CD4-positive, alpha-beta T cell (primary cell): Measurements from ENCODE around the gene EPHB4. TPM values are rescaled to one million over a fixed set of nuclear protein-coding genes. Genes with fewer than 3 reads are reported as not detected.
"Not testable (repeated sequence)": the region's sequence is repeated elsewhere in the genome, so short reads cannot be mapped to it uniquely, and the experiment has no call there.

Experiments
- ATAC-seq: fragments of 200-7000 bp; cut with Tn5 transposase; one replicate; pipeline ENCODE4 v1.10.0; 2022; ENCODE audit warnings: mild to moderate bottlenecking; ENCODE audit not compliant: poor library complexity
- CTCF ChIA-PET: fragments of 350-600 bp; sonication (Branson Sonifier 250); formaldehyde crosslinking; loops from one replicate; lab custom pipeline; 2021; ENCODE audit warnings: antibody characterized with exemption, inconsistent platforms; lab: Charles Lee
- POLR2A ChIA-PET: fragments of 350-600 bp; sonication (Branson Sonifier 250); formaldehyde crosslinking; loops from one replicate; lab custom pipeline; 2021; ENCODE audit warnings: antibody characterized with exemption, inconsistent platforms; lab: Charles Lee
- DNase-seq, 14 experiments: peaks; one replicate each; pipeline ENCODE4 v3.0.0-alpha.2; 2013 to 2020; ENCODE audit warnings: mixed read lengths in 2 of 14
- H3K27ac ChIP-seq, 2 donors: one replicate each; pipeline versions ENCODE4 v1.5.1 to v1.7.0; 2013; ENCODE audit warnings: low read length in 2 of 2, low read depth in 1 of 2, mild to moderate bottlenecking in 1 of 2
- H3K27me3 ChIP-seq, 2 experiments: 1 replicate in 1 of 2; 2 replicates in 1 of 2; pipeline versions ENCODE4 v1.6.1 to v1.7.0; 2013; ENCODE audit warnings: low read length in 2 of 2, control low read depth in 1 of 2, mild to moderate bottlenecking in 1 of 2, moderate library complexity in 1 of 2; ENCODE audit not compliant: insufficient read depth in 2 of 2, control insufficient read depth in 1 of 2
- H3K36me3 ChIP-seq: one replicate; pipeline ENCODE4 v1.6.1; 2013; ENCODE audit warnings: low read length, control low read depth; ENCODE audit not compliant: insufficient read depth
- H3K4me1 ChIP-seq: one replicate; pipeline ENCODE4 v1.6.1; 2013; ENCODE audit warnings: low read length, control low read depth; ENCODE audit not compliant: insufficient read depth
- H3K4me3 ChIP-seq: one replicate; pipeline ENCODE4 v1.5.1; 2013; ENCODE audit warnings: mild to moderate bottlenecking, low read length, moderate library complexity
- H3K9me3 ChIP-seq, 2 experiments: 1 replicate in 1 of 2; 2 replicates in 1 of 2; pipeline versions ENCODE4 v1.6.1 to v1.7.0; 2013; ENCODE audit warnings: low read length in 2 of 2, mild to moderate bottlenecking in 2 of 2, control low read depth in 1 of 2, moderate library complexity in 1 of 2; ENCODE audit not compliant: control insufficient read depth in 1 of 2, insufficient read depth in 1 of 2
- H3K27ac Mint-ChIP-seq: one replicate; pipeline ENCODE4 v1.8.0; 2020; ENCODE audit warnings: mixed read lengths
- H3K27me3 Mint-ChIP-seq: one replicate; pipeline ENCODE4 v1.8.0; 2021; ENCODE audit warnings: mixed read lengths
- H3K36me3 Mint-ChIP-seq: one replicate; pipeline ENCODE4 v1.8.0; 2021; ENCODE audit warnings: low read depth, mixed read lengths
- H3K4me1 Mint-ChIP-seq: one replicate; pipeline ENCODE4 v1.8.0; 2021; ENCODE audit warnings: low read depth, mixed read lengths
- H3K4me3 Mint-ChIP-seq: one replicate; pipeline ENCODE4 v1.8.0; 2020; ENCODE audit warnings: mild to moderate bottlenecking, mixed read lengths
- H3K9me3 Mint-ChIP-seq: one replicate; pipeline ENCODE4 v1.8.0; 2020; ENCODE audit warnings: mixed read lengths
- intact Hi-C, 2 experiments: fragments of 100-400 bp; cut with DNase I in 1 of 2; cut with micrococcal nuclease in 1 of 2; formaldehyde crosslinking; loops; one replicate each; pipeline versions ENCODE4 v1.15.1 to v1.9.0; 2023 to 2025; cut with DNase I, micrococcal nuclease
- total RNA-seq, 174 experiments: library from RNA in 2 of 174; stranded (reverse) in 2 of 174; gene quantifications; one replicate each; pipeline ENCODE4 v1.2.3 and lab custom pipeline; 2021 to 2026
- TF ChIP-seq, protein P1 (sequence below): fragments of 200-600 bp; IDR thresholded peaks from one replicate; pipeline ENCODE4 v1.8.0; 2022; ENCODE audit warnings: antibody characterized with exemption, mild to moderate bottlenecking

The EPHB4 gene
- total RNA-seq, 2 experiments from 2014 or later: 8.4 to 8.9 TPM

- POLR2A ChIA-PET: no interaction called here
- CTCF ChIA-PET: no interaction called here
- H3K27ac Mint-ChIP-seq: no peak overlapping the region
Observed at GRCh38 chr7:100817097-100817496, 10.2 kb downstream of the EPHB4 start.

GRCh38 chr7:100816515-100816914, 10.8 kb downstream of the EPHB4 start:
- H3K27me3 Mint-ChIP-seq, H3K36me3 ChIP-seq, H3K27ac ChIP-seq, intact Hi-C loops, H3K9me3 Mint-ChIP-seq, H3K27me3 ChIP-seq, ATAC-seq, H3K4me3 Mint-ChIP-seq, H3K4me1 Mint-ChIP-seq, CTCF ChIA-PET, H3K27ac Mint-ChIP-seq, H3K9me3 ChIP-seq, H3K4me1 ChIP-seq, H3K4me3 ChIP-seq, DNase-seq, H3K36me3 Mint-ChIP-seq, POLR2A ChIA-PET: not testable (repeated sequence)

More at GRCh38 chr7:100817097-100817496, 10.2 kb downstream of the EPHB4 start:
- TF ChIP-seq, protein P1, sequence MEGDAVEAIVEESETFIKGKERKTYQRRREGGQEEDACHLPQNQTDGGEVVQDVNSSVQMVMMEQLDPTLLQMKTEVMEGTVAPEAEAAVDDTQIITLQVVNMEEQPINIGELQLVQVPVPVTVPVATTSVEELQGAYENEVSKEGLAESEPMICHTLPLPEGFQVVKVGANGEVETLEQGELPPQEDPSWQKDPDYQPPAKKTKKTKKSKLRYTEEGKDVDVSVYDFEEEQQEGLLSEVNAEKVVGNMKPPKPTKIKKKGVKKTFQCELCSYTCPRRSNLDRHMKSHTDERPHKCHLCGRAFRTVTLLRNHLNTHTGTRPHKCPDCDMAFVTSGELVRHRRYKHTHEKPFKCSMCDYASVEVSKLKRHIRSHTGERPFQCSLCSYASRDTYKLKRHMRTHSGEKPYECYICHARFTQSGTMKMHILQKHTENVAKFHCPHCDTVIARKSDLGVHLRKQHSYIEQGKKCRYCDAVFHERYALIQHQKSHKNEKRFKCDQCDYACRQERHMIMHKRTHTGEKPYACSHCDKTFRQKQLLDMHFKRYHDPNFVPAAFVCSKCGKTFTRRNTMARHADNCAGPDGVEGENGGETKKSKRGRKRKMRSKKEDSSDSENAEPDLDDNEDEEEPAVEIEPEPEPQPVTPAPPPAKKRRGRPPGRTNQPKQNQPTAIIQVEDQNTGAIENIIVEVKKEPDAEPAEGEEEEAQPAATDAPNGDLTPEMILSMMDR: no peak
- H3K9me3 ChIP-seq: no peaks in the 10 kb centered on the region
- no peaks in the 10 kb centered on the region for H3K27me3 ChIP-seq
- no peaks in the 10 kb centered on the region for H3K36me3 ChIP-seq
- no peaks in the 10 kb centered on the region for H3K4me1 Mint-ChIP-seq
- no peaks in the 10 kb centered on the region for H3K4me1 ChIP-seq
- H3K4me3 Mint-ChIP-seq: no peak overlapping the region
- ATAC-seq (no peak), DNase-seq (no peak)
- H3K9me3 Mint-ChIP-seq: no peaks in the 10 kb centered on the region
- intact Hi-C loops: no loop called here
- H3K4me3 ChIP-seq: no peak overlapping the region
- H3K36me3 Mint-ChIP-seq: peaks cover 4% of the 10 kb centered on the region
- no peak overlapping the region for H3K27ac ChIP-seq
- H3K27me3 Mint-ChIP-seq: no peaks in the 10 kb centered on the region

DNA sequence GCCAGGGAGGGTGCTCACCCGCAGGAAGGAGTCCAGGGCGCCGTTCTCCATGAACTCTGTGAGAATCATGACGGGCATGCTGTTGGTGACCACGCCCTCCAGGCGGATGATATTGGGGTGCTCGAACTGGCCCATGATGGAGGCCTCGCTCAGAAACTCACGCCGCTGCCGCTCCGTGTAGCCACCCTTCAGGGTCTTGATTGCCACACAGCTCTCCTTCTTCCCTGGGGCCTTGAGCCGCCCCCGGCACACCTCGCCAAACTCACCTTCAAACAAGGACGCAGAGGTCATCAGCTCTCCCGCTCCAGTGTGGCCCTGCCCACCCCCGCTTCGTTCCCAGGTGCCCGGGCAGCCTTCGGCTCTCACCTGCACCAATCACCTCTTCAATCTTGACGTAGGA, 14.6 kb downstream of the EPHB4 start:
- Mint-ChIP-seq H3K27me3 (no peaks in the 10 kb centered on the region), H3K4me3 (no peak overlapping the region), H3K4me1 (no peaks in the 10 kb centered on the region), H3K27ac (no peak overlapping the region), H3K9me3 (no peaks in the 10 kb centered on the region), H3K36me3 (peaks cover 4% of the 10 kb centered on the region)
- no peak overlapping the region for H3K27ac ChIP-seq
- ChIA-PET POLR2A (no interaction called here), CTCF (no interaction called here)
- H3K4me1 ChIP-seq: no peaks in the 10 kb centered on the region
- no peak for DNase-seq
- TF ChIP-seq, protein P1: no peak
- H3K36me3 ChIP-seq: no peaks in the 10 kb centered on the region
- no peak overlapping the region for H3K4me3 ChIP-seq
- H3K9me3 ChIP-seq: no peaks in the 10 kb centered on the region
- no peak for ATAC-seq
- H3K27me3 ChIP-seq: no peaks in the 10 kb centered on the region
- intact Hi-C loops: no loop called here

DNA sequence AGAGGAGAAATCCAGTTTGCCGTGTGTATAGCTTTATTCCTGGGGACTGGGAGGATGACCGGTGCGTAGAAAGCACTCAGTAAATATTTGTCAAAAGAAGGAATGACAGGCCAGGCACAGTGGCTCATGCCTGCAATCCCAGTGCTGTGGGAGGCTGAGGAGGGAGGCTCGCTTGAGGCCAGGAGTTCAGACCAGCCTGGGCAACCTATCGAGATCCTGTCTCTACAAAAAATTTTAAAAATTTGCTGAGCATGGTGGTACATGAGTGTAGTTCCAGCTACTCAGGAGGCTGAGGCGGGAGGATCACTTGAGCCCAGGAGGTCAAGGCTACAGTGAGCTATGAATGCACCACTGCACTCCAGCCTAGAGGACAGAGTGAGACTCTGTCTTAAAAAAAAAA, 15.8 kb downstream of the EPHB4 start:
- Mint-ChIP-seq H3K27ac (no peak overlapping the region), H3K4me1 (no peaks in the 10 kb centered on the region), H3K36me3 (peaks cover 4% of the 10 kb centered on the region), H3K9me3 (no peaks in the 10 kb centered on the region), H3K27me3 (no peaks in the 10 kb centered on the region), H3K4me3 (no peak overlapping the region)
- intact Hi-C loops: no loop called here
- TF ChIP-seq, protein P1: no peak
- Histone ChIP-seq H3K27ac (no peak overlapping the region), H3K27me3 (no peaks in the 10 kb centered on the region), H3K4me3 (no peak overlapping the region), H3K9me3 (no peaks in the 10 kb centered on the region), H3K36me3 (no peaks in the 10 kb centered on the region), H3K4me1 (no peaks in the 10 kb centered on the region)
- ChIA-PET POLR2A (no interaction called here), CTCF (interaction anchor here (0.6 kb wide), 1 partner anchor 631 kb away, joined by 3 read pairs; no protein-coding TSS in a partner anchor)
- ATAC-seq: no peak
- DNase-seq: no peak
